Transverse colon (tissue), 4 donors: Measurements from ENCODE around the gene RETREG1.

Source experiments
- EP300 ChIP-seq: sonication (generic); formaldehyde crosslinking; IDR thresholded peaks from one replicate; pipeline ENCODE4 v1.6.1; 2017; ENCODE audit warnings: antibody characterized with exemption, low read depth
- POLR2A ChIP-seq: fragments of 450-650 bp; IDR thresholded peaks from one replicate; pipeline ENCODE4 v1.6.1; 2016; ENCODE audit warnings: antibody characterized with exemption, mild to moderate bottlenecking, moderate library complexity
- POLR2AphosphoS5 ChIP-seq, 3 donors: sonication (generic); formaldehyde crosslinking; IDR thresholded peaks; one replicate each; pipeline ENCODE4 v1.6.1; 2016; ENCODE audit warnings: antibody characterized with exemption in 3 of 3
- TF ChIP-seq, protein P1 (sequence below), 5 experiments: fragments of 200-600 bp in 3 of 5; fragments of 450-650 bp in 2 of 5; sonication (generic) in 3 of 5; IDR thresholded peaks; 1 replicate in 2 of 5; 2 replicates in 3 of 5; pipeline ENCODE4 v1.5.1; 2016 to 2017; ENCODE audit warnings: antibody characterized with exemption in 5 of 5, inconsistent platforms in 3 of 5, mild to moderate bottlenecking in 2 of 5, moderate library complexity in 1 of 5

GRCh38 chr5:16500024-16500423, 116.8 kb downstream of the RETREG1 start:
- TF ChIP-seq POLR2A, result no peak
- TF ChIP-seq POLR2AphosphoS5 (IDR thresholded peaks at IDR 0.05), result no peak
- TF ChIP-seq, protein P1, sequence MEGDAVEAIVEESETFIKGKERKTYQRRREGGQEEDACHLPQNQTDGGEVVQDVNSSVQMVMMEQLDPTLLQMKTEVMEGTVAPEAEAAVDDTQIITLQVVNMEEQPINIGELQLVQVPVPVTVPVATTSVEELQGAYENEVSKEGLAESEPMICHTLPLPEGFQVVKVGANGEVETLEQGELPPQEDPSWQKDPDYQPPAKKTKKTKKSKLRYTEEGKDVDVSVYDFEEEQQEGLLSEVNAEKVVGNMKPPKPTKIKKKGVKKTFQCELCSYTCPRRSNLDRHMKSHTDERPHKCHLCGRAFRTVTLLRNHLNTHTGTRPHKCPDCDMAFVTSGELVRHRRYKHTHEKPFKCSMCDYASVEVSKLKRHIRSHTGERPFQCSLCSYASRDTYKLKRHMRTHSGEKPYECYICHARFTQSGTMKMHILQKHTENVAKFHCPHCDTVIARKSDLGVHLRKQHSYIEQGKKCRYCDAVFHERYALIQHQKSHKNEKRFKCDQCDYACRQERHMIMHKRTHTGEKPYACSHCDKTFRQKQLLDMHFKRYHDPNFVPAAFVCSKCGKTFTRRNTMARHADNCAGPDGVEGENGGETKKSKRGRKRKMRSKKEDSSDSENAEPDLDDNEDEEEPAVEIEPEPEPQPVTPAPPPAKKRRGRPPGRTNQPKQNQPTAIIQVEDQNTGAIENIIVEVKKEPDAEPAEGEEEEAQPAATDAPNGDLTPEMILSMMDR (IDR thresholded peaks at IDR 0.05), result no peak
- no peak for TF ChIP-seq EP300
